HG03175 (cell line): ENCODE results near the gene MRPS5.

Experiments used
- ATAC-seq: cut with Tn5 transposase; IDR thresholded peaks from one replicate; pipeline ENCODE4 v1.9.1; 2021; ENCODE audit warnings: mild to moderate bottlenecking, moderate library complexity; ENCODE audit not compliant: unreplicated experiment

MRPS5 gene

GRCh38 chr2:95061601-95062183 is 59.9 kb downstream of the MRPS5 start:
- no peak for ATAC-seq

- no peak for ATAC-seq
Observed at GRCh38 chr2:95061119-95061512, 60.5 kb downstream of the MRPS5 start.

DNA sequence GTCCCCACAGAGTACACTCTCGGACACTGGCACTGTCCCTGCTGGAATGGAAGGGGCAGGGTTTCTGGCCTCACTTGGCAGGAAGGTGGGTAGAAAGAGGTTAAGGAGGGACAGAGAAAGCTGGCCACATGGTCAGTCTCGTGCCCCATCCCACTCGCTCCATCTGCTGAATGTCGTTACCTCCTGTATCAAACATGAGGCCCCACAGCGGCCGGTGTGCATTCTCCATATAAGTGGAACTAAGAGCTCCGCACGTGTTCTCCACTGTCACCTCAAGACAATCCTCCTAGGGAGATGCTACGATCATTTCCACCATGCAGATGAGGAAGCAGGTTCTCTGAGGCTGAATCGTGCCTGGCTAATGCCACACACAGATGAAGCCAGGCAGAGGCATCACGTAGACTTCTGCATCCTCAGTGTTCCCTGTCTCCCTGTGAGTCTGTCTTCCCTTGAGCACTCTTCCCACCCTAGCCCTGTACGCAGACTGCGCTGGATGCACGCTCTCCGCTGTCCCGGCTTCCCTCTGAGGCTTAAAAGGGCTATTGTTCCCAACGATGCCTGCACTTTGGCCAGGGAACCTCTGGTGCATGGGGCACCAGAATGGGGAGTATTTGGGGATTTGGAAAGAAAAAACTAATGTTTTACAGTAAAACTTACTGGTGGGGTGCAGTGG is 61.0 kb downstream of the MRPS5 start:
- ATAC-seq = no peak

- no peak for ATAC-seq
Observed at GRCh38 chr2:95059656-95060370, 61.8 kb downstream of the MRPS5 start.

DNA sequence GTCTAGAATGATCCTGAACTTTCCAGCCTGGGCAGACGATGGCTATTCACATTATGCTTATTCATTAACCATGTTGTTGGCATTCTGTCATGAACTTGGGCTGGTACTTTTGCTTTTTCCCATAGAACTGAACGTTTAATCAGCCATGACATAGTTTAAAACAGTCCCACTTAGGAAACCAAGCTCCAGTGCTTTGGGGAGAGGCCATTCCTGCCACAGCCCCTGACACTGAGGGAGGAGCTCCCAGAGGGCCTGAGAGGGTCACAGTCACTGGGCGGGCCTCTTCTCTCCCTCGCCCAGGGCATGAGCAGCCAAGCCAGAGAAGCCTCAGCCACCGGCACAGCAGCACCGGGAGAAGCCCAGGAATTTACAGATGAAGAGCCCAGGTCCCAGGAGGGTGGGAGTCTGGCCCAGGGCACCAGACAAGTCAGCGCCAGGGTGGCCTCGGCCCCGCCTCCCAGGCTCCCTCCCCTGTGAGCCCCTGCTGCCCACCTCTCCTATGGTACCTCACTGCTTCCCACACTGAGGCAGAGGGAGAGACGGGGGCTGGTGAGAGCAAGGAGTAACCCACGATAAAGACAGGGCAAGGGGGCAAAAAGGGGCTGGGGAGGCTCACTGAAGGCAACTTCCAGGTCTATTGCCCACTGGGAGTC is 62.5 kb downstream of the MRPS5 start:
- ATAC-seq = no peak

GRCh38 chr2:95058466-95058988 is 63.1 kb downstream of the MRPS5 start:
- no peak for ATAC-seq

GRCh38 chr2:95057535-95058370 is 63.9 kb downstream of the MRPS5 start:
- no peak for ATAC-seq

- ATAC-seq = no peak
Observed at GRCh38 chr2:95056461-95057459, 64.8 kb downstream of the MRPS5 start.

DNA sequence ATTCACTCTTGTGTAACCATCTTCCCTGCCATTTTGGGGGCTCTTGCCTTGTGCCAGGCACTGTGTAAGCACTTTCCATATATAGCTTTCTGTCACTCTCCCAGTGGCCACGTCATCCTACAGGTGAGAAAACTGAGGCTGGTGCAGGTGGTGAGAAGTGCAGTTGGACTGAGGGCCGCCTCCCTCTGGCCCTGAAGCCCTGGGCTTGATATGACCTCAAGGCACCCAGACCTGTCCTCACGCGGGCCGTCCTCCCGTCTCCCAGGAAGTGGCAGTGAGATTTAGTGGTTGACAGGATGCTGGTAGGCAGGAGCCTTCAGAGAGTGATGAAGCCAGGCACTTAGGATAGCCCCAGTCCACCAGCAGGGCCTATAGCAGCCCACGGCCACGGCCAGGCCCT is 65.6 kb downstream of the MRPS5 start:
- ATAC-seq = no peak

DNA sequence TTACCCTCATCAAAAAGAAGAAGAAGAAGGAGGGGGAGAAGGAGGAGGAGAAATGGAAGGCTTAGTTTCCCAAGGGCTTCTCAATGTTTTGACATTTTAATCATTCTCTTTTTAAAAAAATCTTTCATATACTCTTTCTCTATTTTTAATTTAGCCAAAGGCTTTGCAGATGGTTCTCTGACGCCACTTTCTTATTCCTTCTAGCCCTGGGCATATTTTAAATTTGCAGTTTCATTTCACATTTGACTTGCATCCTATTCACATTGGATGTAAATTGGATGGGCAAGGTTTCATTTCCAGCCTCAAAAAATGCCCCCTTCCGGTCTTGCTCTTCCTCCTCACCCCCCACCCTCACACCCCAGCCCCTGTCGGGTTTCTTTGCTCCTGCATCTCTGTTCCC is 66.3 kb downstream of the MRPS5 start:
- ATAC-seq = no peak

GRCh38 chr2:95054016-95054415 is 67.6 kb downstream of the MRPS5 start:
- ATAC-seq = no peak

DNA sequence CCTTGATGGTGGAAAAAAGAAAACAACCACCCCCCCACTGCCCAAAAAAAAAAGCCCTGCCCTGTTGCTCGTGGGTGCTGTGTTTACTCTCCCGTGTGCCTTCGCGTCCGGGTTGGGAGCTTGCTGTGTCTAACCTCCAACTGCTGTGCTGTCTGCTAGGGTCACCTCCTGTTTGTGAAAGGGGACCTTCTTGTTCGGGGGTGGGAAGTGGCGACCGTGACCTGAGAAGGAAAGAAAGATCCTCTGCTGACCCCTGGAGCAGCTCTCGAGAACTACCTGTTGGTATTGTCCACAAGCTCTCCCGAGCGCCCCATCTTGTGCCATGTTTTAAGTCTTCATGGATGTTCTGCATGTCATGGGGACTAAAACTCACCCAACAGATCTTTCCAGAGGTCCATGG is 68.1 kb downstream of the MRPS5 start:
- no peak for ATAC-seq

- ATAC-seq = no peak
Observed at GRCh38 chr2:95052804-95053479, 68.7 kb downstream of the MRPS5 start.

DNA sequence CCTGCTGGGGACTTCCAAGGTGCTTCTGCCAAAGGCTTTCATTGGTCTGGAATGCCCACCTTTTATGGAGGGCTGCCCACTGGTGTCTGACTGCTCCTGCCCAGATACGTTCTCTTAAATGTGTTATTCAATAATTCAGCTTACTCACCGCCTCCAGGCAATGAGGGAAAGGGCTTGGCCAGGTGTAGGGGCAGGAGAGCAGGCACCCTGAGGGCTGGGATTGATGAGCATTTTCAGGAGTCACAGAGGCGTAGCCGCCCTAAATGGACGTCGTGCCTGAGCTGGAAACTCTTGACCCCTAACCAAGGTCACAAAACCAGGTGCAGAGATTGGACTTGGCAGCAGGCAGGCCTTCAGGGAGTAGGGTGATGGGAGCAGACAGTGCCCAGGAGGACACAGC is 69.3 kb downstream of the MRPS5 start:
- no peak for ATAC-seq

- no peak for ATAC-seq
Observed at GRCh38 chr2:95051626-95052025, 70.0 kb downstream of the MRPS5 start.

DNA sequence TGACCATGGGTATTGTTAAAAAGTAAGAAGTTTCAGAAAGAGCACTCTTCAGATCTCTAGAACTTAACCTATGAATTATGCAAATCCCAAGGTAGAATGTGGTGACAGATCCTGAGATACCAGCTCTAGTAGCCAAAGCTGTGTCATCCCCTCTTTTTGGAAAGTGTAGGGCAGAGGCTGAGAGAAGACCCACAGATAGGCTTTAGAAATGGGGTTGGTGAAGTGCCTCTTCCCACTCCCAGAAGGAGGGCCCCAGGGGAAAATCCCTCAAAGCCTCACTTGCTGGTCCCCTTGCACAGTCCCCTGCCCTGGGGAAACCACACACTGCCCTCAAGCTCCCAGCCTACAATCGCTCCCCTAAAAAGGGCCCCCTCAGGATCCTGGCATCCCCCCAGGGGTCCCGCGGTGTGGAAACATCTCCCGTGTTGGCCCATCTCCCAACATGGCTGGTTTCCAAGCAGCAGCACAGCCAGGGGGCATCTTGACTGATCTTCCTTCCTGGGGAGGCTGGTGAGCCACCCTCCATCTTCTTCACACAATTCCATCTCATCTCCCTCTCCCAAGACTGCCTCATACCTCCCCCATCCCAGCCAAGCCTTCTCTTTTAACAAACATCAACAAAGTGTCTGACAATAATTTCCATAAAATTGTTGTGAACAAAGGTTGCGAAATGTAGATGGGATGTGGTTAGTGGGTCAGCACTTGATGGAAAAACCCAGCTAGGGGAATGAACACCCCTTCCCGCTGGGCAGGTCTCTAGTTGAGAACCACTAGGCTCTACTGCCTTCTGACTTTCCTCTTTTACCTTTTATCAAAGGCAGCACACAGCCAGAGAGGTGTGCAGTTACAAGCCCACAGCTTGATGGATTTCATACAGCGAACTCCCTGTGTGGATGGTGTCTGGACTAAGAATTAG is 71.0 kb downstream of the MRPS5 start:
- no peak for ATAC-seq

DNA sequence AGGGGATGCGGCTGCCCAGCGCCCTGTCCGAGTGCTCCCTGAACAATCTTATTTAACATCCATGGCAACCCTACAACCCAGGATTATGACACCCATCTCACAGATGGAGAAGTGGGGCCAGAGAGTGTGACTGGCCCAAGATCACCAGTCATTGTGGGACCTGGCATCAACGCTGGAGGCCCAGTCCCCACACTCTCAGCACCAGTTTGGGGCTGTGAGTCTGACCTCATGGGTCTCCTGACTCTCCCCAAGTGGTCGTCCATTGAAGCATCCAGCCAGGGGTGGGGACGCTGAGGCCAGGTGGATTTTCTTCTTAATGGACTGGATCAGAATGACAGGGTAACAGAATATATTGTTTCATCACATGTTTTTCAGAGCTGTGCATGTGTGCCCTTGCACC is 71.6 kb downstream of the MRPS5 start:
- ATAC-seq = no peak

DNA sequence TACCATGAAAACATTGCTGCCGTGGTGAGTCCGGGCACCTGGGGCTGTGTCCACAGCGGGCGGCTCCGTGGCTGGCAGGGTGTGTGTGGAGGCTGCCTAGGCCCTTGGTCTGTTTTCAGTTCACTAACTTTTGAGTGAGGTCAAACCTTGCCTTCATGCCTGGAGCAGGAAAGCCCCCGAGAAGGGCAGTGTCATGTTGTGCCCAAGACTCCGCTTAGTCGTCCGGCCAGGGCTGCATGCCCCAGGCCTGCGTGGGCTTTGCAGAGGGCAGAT is 72.0 kb downstream of the MRPS5 start:
- no peak for ATAC-seq
